Activated effector memory CD4-positive, alpha-beta T cell treated with anti-CD3 and anti-CD28 coated beads, Interleukin-2, amount 50 U/mL, for 16 hours (primary cell): ENCODE results near the gene AFG1L.
"Not testable (repeated sequence)": the region's sequence is repeated elsewhere in the genome, so short reads cannot be mapped to it uniquely, and the experiment has no call there.

Experiments used
- DNase-seq: peaks from one replicate; pipeline ENCODE4 v3.0.0-alpha.2; 2020

The AFG1L gene

GRCh38 chr6:108294727-108295625 lies at the start of gene AFG1L:
AFG1L (plus strand) TSS chr6:108295054; CDS start chr6:108295080, 26 bp downstream.
- peak; percentile 96 for DNase-seq

GRCh38 chr6:108245095-108245494 lies 49.8 kb upstream of the AFG1L start:
- DNase-seq, result not testable (repeated sequence)

- DNase-seq, result no peak
Observed at GRCh38 chr6:108247965-108248536, 46.8 kb upstream of the AFG1L start.

- no peak for DNase-seq
Observed at GRCh38 chr6:108250240-108250866, 44.5 kb upstream of the AFG1L start.

GRCh38 chr6:108251252-108251651 lies 43.6 kb upstream of the AFG1L start:
- no peak for DNase-seq

- DNase-seq, result no peak
Observed at GRCh38 chr6:108252055-108252454, 42.8 kb upstream of the AFG1L start.

- DNase-seq, result no peak
Observed at GRCh38 chr6:108253241-108253640, 41.6 kb upstream of the AFG1L start.

- no peak for DNase-seq
Observed at GRCh38 chr6:108254433-108255410, 40.1 kb upstream of the AFG1L start.

GRCh38 chr6:108260126-108260808 lies 34.6 kb upstream of the AFG1L start:
- peak; percentile 66 for DNase-seq

- DNase-seq, result peak; percentile 96
Observed at GRCh38 chr6:108260809-108261569, 33.9 kb upstream of the AFG1L start, which contains the start of gene SNX3. SNX3 (minus strand) TSS chr6:108261040; CDS start chr6:108260921, 119 bp downstream.

- no peak for DNase-seq
Observed at GRCh38 chr6:108263371-108263770, 31.5 kb upstream of the AFG1L start.

GRCh38 chr6:108268845-108269244 lies 26.0 kb upstream of the AFG1L start:
- no peak for DNase-seq

GRCh38 chr6:108269955-108270354 lies 24.9 kb upstream of the AFG1L start:
- DNase-seq, result not testable (repeated sequence)

- no peak for DNase-seq
Observed at GRCh38 chr6:108274546-108274945, 20.3 kb upstream of the AFG1L start.

GRCh38 chr6:108275976-108276375 lies 18.9 kb upstream of the AFG1L start:
- no peak for DNase-seq

GRCh38 chr6:108277295-108277694 lies 17.6 kb upstream of the AFG1L start:
- DNase-seq, result no peak

- no peak for DNase-seq
Observed at GRCh38 chr6:108277831-108278230, 17.0 kb upstream of the AFG1L start.

GRCh38 chr6:108285381-108285780 lies 9.5 kb upstream of the AFG1L start:
- DNase-seq, result no peak

GRCh38 chr6:108286366-108286765 lies 8.5 kb upstream of the AFG1L start:
- DNase-seq, result no peak

- DNase-seq, result no peak
Observed at GRCh38 chr6:108287373-108287772, 7.5 kb upstream of the AFG1L start.

- DNase-seq, result no peak
Observed at GRCh38 chr6:108288742-108289141, 6.1 kb upstream of the AFG1L start.
